ENCODE measurements around the gene NGRN.
"Not testable (repeated sequence)": the region's sequence is repeated elsewhere in the genome, so short reads cannot be mapped to it uniquely, and the experiment has no call there.

The NGRN gene

GRCh38 chr15:90234096-90234988 is 31.1 kb upstream of the NGRN start, which contains the start of gene GDPGP1:
GDPGP1 (plus strand) TSS chr15:90234209; CDS start chr15:90240909, 6,700 bp downstream.
- DNase-seq: no peak

GRCh38 chr15:90239371-90239770 is 26.1 kb upstream of the NGRN start:
- DNase-seq: no peak

- DNase-seq: no peak
These were observed 24.6 kb upstream of the NGRN start for GRCh38 chr15:90240856-90241255.

GRCh38 chr15:90241343-90242192 is 23.9 kb upstream of the NGRN start:
- DNase-seq: no peak

- DNase-seq: no peak
These were observed 21.4 kb upstream of the NGRN start for GRCh38 chr15:90243943-90244639.

- no peak for DNase-seq
These were observed 16.7 kb upstream of the NGRN start for GRCh38 chr15:90248789-90249202.

GRCh38 chr15:90249203-90249863 is 16.1 kb upstream of the NGRN start, which contains the start of gene TTLL13:
TTLL13 (plus strand) TSS chr15:90249556; CDS start chr15:90250631, 1,075 bp downstream.
- peak; percentile 89 for DNase-seq

GRCh38 chr15:90257776-90258175 is 7.7 kb upstream of the NGRN start:
- no peak for DNase-seq

GRCh38 chr15:90259524-90259923 is 5.9 kb upstream of the NGRN start:
- DNase-seq: no peak

GRCh38 chr15:90260731-90261130 is 4.7 kb upstream of the NGRN start:
- DNase-seq: not testable (repeated sequence)

- no peak for DNase-seq
These were observed 3.7 kb upstream of the NGRN start for GRCh38 chr15:90261811-90262210.

GRCh38 chr15:90262426-90262825 is 3.0 kb upstream of the NGRN start:
- no peak for DNase-seq

GRCh38 chr15:90264671-90265070 is 801 bp upstream of the NGRN start:
- no peak for DNase-seq

- DNase-seq: peak; percentile 42
These were observed 574 bp downstream of the NGRN start for GRCh38 chr15:90266061-90266431.

GRCh38 chr15:90266485-90266884 is 1.0 kb downstream of the NGRN start:
- DNase-seq: peak; percentile 8

GRCh38 chr15:90268415-90268814 is 2.9 kb downstream of the NGRN start:
- no peak for DNase-seq

- DNase-seq: no peak
These were observed 5.2 kb downstream of the NGRN start for GRCh38 chr15:90270502-90271150.

- no peak for DNase-seq
These were observed 6.1 kb downstream of the NGRN start for GRCh38 chr15:90271459-90272166.

GRCh38 chr15:90278467-90278866 is 13.0 kb downstream of the NGRN start:
- DNase-seq: not testable (repeated sequence)

- DNase-seq: not testable (repeated sequence)
These were observed 15.3 kb downstream of the NGRN start for GRCh38 chr15:90280743-90281142.

GRCh38 chr15:90281637-90282036 is 16.2 kb downstream of the NGRN start:
- not testable (repeated sequence) for DNase-seq
